ENCODE measurements around the gene PIK3R1. TPM values are rescaled to one million over a fixed set of nuclear protein-coding genes. Genes with fewer than 3 reads are reported as not detected.

The PIK3R1 gene
- total and polyA plus RNA-seq, 4 donors: 22.6 to 123 (median 47.3) TPM

DNA sequence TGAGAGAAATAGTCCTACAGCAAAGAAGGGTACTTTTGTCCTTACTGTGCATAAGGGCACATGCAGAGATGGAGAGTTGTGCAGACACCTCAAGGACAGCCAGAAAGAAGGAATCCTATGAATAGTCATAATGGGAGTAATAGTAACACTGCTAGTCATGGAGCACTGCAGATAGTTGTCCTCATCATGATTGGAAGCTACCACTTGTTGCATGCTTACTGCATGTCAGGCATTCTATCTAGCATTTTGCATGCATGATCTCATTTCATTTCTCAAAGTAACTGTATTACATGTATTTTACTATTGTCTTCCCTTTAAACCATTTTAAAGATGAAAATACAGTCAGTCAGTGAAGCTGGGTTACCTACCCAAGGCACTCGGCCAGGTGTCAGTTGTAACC, 81.3 kb downstream of the PIK3R1 start:
- no peak overlapping the region for H3K9ac ChIP-seq (ENCODE audit: low read depth in 1 of 2, low read length in 2 of 2)
- no peaks in the 10 kb centered on the region for H3K27me3 ChIP-seq (ENCODE audit: control insufficient read depth in 4 of 4, insufficient read depth in 4 of 4, low read length in 3 of 4)
- peaks cover 0 to 2% (median under 1%) of the 10 kb centered on the region in 4 donors for H3K4me1 ChIP-seq (ENCODE audit: control insufficient read depth in 4 of 4, insufficient read depth in 4 of 4, low read length in 3 of 4)
- 94% methylated on average over 1 of the region's 1 CpG for WGBS
- no peak for DNase-seq (ENCODE audit: low spot score)
- H3K4me3 ChIP-seq (ENCODE audit: low read depth in 1 of 3, low read length in 3 of 3): no peak overlapping the region
- H3K27ac ChIP-seq (ENCODE audit: low read depth in 1 of 2, low read length in 2 of 2): no peak overlapping the region
- no peaks in the 10 kb centered on the region for H3K9me3 ChIP-seq (ENCODE audit: control insufficient read depth in 4 of 4, low read length in 3 of 4)
- peaks cover 4 to 79% (median 74%) of the 10 kb centered on the region in 4 donors for H3K36me3 ChIP-seq (ENCODE audit: control insufficient read depth in 4 of 4, insufficient read depth in 3 of 4, low read depth in 1 of 4, low read length in 3 of 4)
- TF ChIP-seq TAF1 (conservative IDR thresholded peaks at IDR 0.05) (no peak), RAD21 (IDR thresholded peaks at IDR 0.05) (no peak), RXRA (IDR thresholded peaks at IDR 0.05) (no peak), SP1 (IDR thresholded peaks at IDR 0.05) (no peak), NR2F2 (IDR thresholded peaks at IDR 0.05) (no peak)

- no peaks in the 10 kb centered on the region for H3K9me3 ChIP-seq (ENCODE audit: control insufficient read depth in 4 of 4, low read length in 3 of 4)
- no peak overlapping the region for H3K27ac ChIP-seq (ENCODE audit: low read depth in 1 of 2, low read length in 2 of 2)
- peaks cover 4 to 73% (median 69%) of the 10 kb centered on the region in 4 donors for H3K36me3 ChIP-seq (ENCODE audit: control insufficient read depth in 4 of 4, insufficient read depth in 3 of 4, low read depth in 1 of 4, low read length in 3 of 4)
- 89% methylated on average over 4 of the region's 4 CpGs for WGBS
- TF ChIP-seq HNF4A (conservative IDR thresholded peaks at IDR 0.05) (no peak), FOXA1 (IDR thresholded peaks at IDR 0.05) (no peak), TAF1 (conservative IDR thresholded peaks at IDR 0.05) (no peak), ZBTB33 (IDR thresholded peaks at IDR 0.05) (no peak), REST (IDR thresholded peaks at IDR 0.05) (no peak), GABPA (IDR thresholded peaks at IDR 0.05 in 1 of 2, conservative IDR thresholded peaks at IDR 0.05 in 1 of 2) (no peak)
- TF ChIP-seq, protein P1, sequence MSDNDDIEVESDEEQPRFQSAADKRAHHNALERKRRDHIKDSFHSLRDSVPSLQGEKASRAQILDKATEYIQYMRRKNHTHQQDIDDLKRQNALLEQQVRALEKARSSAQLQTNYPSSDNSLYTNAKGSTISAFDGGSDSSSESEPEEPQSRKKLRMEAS (IDR thresholded peaks at IDR 0.05): no peak
- TF ChIP-seq, protein P2, sequence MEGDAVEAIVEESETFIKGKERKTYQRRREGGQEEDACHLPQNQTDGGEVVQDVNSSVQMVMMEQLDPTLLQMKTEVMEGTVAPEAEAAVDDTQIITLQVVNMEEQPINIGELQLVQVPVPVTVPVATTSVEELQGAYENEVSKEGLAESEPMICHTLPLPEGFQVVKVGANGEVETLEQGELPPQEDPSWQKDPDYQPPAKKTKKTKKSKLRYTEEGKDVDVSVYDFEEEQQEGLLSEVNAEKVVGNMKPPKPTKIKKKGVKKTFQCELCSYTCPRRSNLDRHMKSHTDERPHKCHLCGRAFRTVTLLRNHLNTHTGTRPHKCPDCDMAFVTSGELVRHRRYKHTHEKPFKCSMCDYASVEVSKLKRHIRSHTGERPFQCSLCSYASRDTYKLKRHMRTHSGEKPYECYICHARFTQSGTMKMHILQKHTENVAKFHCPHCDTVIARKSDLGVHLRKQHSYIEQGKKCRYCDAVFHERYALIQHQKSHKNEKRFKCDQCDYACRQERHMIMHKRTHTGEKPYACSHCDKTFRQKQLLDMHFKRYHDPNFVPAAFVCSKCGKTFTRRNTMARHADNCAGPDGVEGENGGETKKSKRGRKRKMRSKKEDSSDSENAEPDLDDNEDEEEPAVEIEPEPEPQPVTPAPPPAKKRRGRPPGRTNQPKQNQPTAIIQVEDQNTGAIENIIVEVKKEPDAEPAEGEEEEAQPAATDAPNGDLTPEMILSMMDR (IDR thresholded peaks at IDR 0.05; ENCODE audit: low read depth, low read length, missing input control): no peak
- H3K4me1 ChIP-seq (ENCODE audit: control insufficient read depth in 4 of 4, insufficient read depth in 4 of 4, low read length in 3 of 4): peaks cover 0 to 2% (median 0%) of the 10 kb centered on the region in 4 donors
- H3K9ac ChIP-seq (ENCODE audit: low read depth in 1 of 2, low read length in 2 of 2): no peak overlapping the region
- DNase-seq (ENCODE audit: low spot score): no peak
- no peak overlapping the region for H3K4me3 ChIP-seq (ENCODE audit: low read depth in 1 of 3, low read length in 3 of 3)
- no peaks in the 10 kb centered on the region for H3K27me3 ChIP-seq (ENCODE audit: control insufficient read depth in 4 of 4, insufficient read depth in 4 of 4, low read length in 3 of 4)
These were observed 82.1 kb downstream of the PIK3R1 start for GRCh38 chr5:68297656-68298055.
